NB4 (cell line): ENCODE data around the gene SLC25A5.

Source experiments
- MAX ChIP-seq: IDR thresholded peaks from 2 replicates; pipeline ENCODE4 v1.6.1; 2011; ENCODE audit warnings: low read depth, low read length
- POLR2A ChIP-seq: IDR thresholded peaks from 2 replicates; pipeline ENCODE4 v1.6.1; 2011; ENCODE audit warnings: mild to moderate bottlenecking; ENCODE audit not compliant: insufficient read length; ENCODE audit errors: extremely low read depth
- TF ChIP-seq, protein P1 (sequence below): IDR thresholded peaks from one replicate; pipeline ENCODE4 v1.5.1; 2012; ENCODE audit warnings: low read depth, low read length

DNA sequence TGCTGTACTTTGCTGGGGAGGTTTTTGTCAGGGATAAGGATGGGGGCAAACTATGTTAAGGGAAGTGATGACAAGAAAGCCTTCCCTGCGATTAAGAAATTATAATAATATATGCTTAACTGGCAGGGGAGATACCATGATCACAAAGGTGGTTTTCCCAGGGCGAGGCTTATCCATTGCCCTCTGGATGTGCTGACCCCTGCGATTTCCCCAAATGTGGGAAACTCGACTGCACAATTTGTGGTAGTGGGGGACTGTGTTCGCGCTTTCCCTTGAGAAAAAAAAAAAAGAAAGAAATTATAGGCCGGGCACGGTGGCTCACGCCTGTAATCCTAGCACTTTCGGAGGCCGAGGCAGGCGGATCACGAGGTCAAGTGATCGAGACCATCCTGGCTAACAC lies 44.6 kb upstream of the SLC25A5 start:
- TF ChIP-seq, protein P1, sequence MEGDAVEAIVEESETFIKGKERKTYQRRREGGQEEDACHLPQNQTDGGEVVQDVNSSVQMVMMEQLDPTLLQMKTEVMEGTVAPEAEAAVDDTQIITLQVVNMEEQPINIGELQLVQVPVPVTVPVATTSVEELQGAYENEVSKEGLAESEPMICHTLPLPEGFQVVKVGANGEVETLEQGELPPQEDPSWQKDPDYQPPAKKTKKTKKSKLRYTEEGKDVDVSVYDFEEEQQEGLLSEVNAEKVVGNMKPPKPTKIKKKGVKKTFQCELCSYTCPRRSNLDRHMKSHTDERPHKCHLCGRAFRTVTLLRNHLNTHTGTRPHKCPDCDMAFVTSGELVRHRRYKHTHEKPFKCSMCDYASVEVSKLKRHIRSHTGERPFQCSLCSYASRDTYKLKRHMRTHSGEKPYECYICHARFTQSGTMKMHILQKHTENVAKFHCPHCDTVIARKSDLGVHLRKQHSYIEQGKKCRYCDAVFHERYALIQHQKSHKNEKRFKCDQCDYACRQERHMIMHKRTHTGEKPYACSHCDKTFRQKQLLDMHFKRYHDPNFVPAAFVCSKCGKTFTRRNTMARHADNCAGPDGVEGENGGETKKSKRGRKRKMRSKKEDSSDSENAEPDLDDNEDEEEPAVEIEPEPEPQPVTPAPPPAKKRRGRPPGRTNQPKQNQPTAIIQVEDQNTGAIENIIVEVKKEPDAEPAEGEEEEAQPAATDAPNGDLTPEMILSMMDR: no peak
- TF ChIP-seq POLR2A (no peak), MAX (no peak)
